Natural killer cell treated with Interleukin-12 subunit alpha and Interleukin-12 subunit beta and Interleukin-15 and Interleukin-18, amount 100 ng/mL, for 72 hours (primary cell): ENCODE results near the gene RIMKLA. TPM values are rescaled to one million over a fixed set of nuclear protein-coding genes. Genes with fewer than 3 reads are reported as not detected.
A peak's percentile ranks its signal among the peaks of the same experiment; 100 is the strongest.

Source experiments
- ATAC-seq, 2 donors: fragments of 150-1000 bp; cut with Tn5 transposase in 1 of 2; sonication (Bioruptor Pico), chemical (Tn5 transposase) in 1 of 2; 2 replicates each; pipeline ENCODE4 v1.10.0; 2021
- DNase-seq: peaks from one replicate; pipeline ENCODE4 v3.0.0; 2022; ENCODE audit warnings: low spot score
- H3K27ac Mint-ChIP-seq, 2 donors: 1 replicate in 1 of 2; 2 replicates in 1 of 2; pipeline ENCODE4 v1.8.0; 2022; ENCODE audit warnings: mixed read lengths in 2 of 2, mild to moderate bottlenecking in 1 of 2, moderate library complexity in 1 of 2
- H3K27me3 Mint-ChIP-seq, 2 donors: 1 replicate in 1 of 2; 2 replicates in 1 of 2; pipeline ENCODE4 v1.8.0; 2022; ENCODE audit warnings: mixed read lengths in 2 of 2
- H3K36me3 Mint-ChIP-seq: one replicate; pipeline ENCODE4 v1.8.0; 2022; ENCODE audit warnings: mixed read lengths
- H3K4me1 Mint-ChIP-seq, 2 donors: 1 replicate in 1 of 2; 2 replicates in 1 of 2; pipeline ENCODE4 v1.8.0; 2022; ENCODE audit warnings: low read depth in 2 of 2, mixed read lengths in 2 of 2, mild to moderate bottlenecking in 1 of 2
- H3K4me3 Mint-ChIP-seq: one replicate; pipeline ENCODE4 v1.8.0; 2022; ENCODE audit warnings: mixed read lengths
- H3K9me3 Mint-ChIP-seq: 2 replicates; pipeline ENCODE4 v1.8.0; 2022; ENCODE audit warnings: mixed read lengths
- total RNA-seq, 2 donors: library from RNA; stranded (reverse); gene quantifications; one replicate each; pipeline ENCODE4 v1.2.3, GENCODE V29; 2022

The RIMKLA gene
- total RNA-seq, 2 donors from 2014 or later: 0.98 to 8.8 TPM

- no peaks in the 10 kb centered on the region for H3K9me3 Mint-ChIP-seq
- no peak overlapping the region for H3K4me3 Mint-ChIP-seq
- peaks cover 4 to 29% of the 10 kb centered on the region in 2 donors for H3K27me3 Mint-ChIP-seq
- ATAC-seq (no peak), DNase-seq (no peak)
- no peaks in the 10 kb centered on the region for H3K36me3 Mint-ChIP-seq
- H3K27ac Mint-ChIP-seq: no peak overlapping the region
- peaks cover 0 to 5% of the 10 kb centered on the region in 2 donors for H3K4me1 Mint-ChIP-seq
These were observed 46.6 kb downstream of the RIMKLA start for GRCh38 chr1:42427240-42427639.

DNA sequence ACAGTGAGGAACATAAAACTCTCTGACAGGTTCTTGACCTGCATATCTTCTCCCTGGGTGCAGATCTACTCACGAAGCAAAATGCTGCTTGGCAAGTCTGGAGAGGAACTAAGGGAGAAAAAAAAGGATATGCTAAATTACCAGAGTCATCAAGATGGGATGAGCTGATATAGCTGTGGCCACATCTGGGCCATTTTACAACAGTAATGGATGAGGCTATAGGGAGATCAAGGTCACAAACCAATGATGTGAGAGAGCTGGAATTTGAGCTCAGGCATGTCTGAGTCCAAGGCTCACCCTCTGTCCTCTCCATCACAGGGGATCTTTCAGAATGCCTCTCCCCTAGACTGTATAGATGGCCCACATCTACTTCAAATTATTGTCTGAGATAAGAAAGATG is 49.0 kb downstream of the RIMKLA start:
- peaks cover 0 to 20% of the 10 kb centered on the region in 2 donors for H3K27me3 Mint-ChIP-seq
- no peak overlapping the region for H3K4me3 Mint-ChIP-seq
- H3K36me3 Mint-ChIP-seq: no peaks in the 10 kb centered on the region
- no peaks in the 10 kb centered on the region for H3K9me3 Mint-ChIP-seq
- H3K27ac Mint-ChIP-seq: no peak overlapping the region
- no peak for ATAC-seq
- H3K4me1 Mint-ChIP-seq: peaks cover 0 to 5% of the 10 kb centered on the region in 2 donors
- DNase-seq: no peak

DNA sequence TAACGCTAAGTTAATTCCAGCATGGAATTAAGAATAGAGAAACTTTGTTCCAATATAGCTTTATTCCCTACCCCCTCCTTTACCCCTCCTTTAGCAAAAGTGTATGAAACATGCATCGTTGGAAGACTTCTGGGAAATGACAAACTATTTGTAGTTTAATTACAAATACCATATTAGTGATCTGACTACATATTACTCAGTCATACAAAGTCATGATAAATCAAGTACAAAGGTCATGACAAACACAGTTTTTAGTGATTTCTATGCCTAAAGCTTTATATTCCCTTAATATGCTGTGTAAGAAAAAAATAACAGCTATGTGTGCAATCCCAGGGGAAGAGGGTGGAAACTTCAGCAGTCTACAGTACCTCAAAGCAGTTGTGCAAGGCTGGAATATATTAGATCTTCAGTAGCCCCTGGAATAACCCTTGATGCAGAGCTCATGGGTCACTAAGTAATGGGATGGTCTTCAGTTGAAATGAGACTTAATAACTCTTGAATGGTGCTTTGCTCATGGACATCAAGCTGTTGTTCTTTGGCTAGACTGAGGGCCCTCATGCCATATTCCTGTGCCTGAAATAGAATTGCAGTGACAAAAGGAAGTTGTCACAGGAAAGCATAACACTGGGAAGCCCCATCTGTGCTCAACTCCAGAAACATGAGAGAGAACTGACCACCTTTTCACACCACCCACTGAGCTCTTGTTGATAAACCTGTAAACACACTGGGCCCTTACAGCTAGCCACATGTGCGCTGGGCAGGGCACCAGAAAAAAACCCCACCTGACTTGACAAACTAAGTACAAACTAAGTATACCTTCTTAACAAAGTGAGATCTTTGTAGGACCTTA is 49.9 kb downstream of the RIMKLA start:
- no peaks in the 10 kb centered on the region for H3K36me3 Mint-ChIP-seq
- H3K4me3 Mint-ChIP-seq: no peak overlapping the region
- H3K9me3 Mint-ChIP-seq: no peaks in the 10 kb centered on the region
- no peak for ATAC-seq
- H3K27ac Mint-ChIP-seq: no peak overlapping the region
- DNase-seq: no peak
- H3K27me3 Mint-ChIP-seq: peaks cover 3 to 11% of the 10 kb centered on the region in 2 donors
- H3K4me1 Mint-ChIP-seq: peaks cover 0 to 5% of the 10 kb centered on the region in 2 donors

DNA sequence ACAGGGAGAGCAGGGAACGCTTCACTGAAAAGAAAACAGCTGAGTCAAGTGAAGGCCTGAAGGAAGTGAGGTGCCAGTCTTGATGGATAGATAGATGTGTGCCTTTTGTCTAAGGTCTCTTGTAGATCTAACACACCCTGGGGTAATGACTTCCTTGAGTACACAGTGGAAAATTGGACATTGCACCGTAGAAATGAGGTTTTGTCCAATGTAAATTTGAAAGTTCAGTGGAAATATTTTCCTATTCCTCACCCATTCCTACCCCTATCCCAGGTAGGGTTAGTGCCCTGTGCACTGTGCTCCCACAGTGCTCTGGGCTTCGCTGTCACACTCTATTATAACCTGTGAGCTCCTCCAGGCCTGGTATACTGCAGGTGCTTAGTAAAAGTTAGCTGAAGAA is 50.9 kb downstream of the RIMKLA start:
- peaks cover 0 to 5% of the 10 kb centered on the region in 2 donors for H3K4me1 Mint-ChIP-seq
- peaks cover 3 to 6% of the 10 kb centered on the region in 2 donors for H3K27me3 Mint-ChIP-seq
- H3K27ac Mint-ChIP-seq: no peak overlapping the region
- no peak for ATAC-seq
- no peak overlapping the region for H3K4me3 Mint-ChIP-seq
- no peaks in the 10 kb centered on the region for H3K9me3 Mint-ChIP-seq
- no peak for DNase-seq
- H3K36me3 Mint-ChIP-seq: no peaks in the 10 kb centered on the region

GRCh38 chr1:42432714-42433113 is 52.1 kb downstream of the RIMKLA start:
- H3K36me3 Mint-ChIP-seq: no peaks in the 10 kb centered on the region
- no peaks in the 10 kb centered on the region for H3K9me3 Mint-ChIP-seq
- peaks cover 3 to 8% of the 10 kb centered on the region in 2 donors for H3K27me3 Mint-ChIP-seq
- H3K27ac Mint-ChIP-seq: no peak overlapping the region
- peaks cover 5% of the 10 kb centered on the region in 2 donors for H3K4me1 Mint-ChIP-seq
- H3K4me3 Mint-ChIP-seq: no peak overlapping the region
- DNase-seq: no peak
- ATAC-seq: no peak

DNA sequence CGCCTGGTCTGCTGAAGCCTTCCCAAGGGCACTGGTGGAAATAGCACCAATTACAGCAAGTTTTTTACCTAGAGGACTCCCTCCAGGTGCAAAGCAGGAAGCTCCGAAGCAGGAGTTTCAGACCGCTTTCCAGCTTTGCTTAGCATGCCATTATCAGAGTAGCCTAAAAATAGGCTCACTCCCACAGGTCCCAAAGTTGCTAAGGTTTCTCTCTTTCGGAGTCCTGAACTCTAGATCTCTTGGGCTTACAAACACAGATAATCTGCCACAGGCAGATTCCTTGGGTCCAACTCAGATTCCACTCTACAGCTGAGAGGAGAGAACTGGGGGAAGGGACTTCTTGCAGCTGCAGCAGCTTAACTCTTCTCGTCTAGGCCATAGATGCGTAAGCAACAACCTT is 52.8 kb downstream of the RIMKLA start:
- no peak overlapping the region for H3K27ac Mint-ChIP-seq
- no peaks in the 10 kb centered on the region for H3K36me3 Mint-ChIP-seq
- no peak overlapping the region for H3K4me3 Mint-ChIP-seq
- DNase-seq (no peak), ATAC-seq (no peak)
- no peaks in the 10 kb centered on the region for H3K9me3 Mint-ChIP-seq
- peaks cover 8% of the 10 kb centered on the region in 2 donors for H3K27me3 Mint-ChIP-seq
- peaks cover 5% of the 10 kb centered on the region in 2 donors for H3K4me1 Mint-ChIP-seq

DNA sequence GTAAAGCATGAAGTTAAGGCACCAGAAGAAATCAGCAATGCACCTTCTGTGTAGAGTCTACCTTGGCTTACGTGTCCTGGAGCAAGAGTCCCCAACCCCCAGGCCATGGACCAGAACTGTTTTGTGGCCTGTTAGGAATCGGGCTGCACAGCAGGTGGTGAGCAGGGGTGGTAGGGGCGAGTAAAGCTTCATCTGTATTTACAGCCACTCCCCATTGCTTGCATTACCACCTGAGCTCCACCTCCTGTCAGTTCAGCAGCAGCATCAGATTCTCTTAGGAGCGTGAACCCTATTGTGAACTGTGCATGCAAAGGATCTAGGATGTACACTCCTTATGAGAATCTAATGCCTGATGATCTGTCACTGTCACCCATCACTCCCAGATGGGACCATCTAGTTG is 53.7 kb downstream of the RIMKLA start:
- no peak overlapping the region for H3K27ac Mint-ChIP-seq
- peaks cover 5% of the 10 kb centered on the region in 2 donors for H3K4me1 Mint-ChIP-seq
- H3K27me3 Mint-ChIP-seq: peaks cover 8 to 9% of the 10 kb centered on the region in 2 donors
- no peak for DNase-seq
- no peaks in the 10 kb centered on the region for H3K36me3 Mint-ChIP-seq
- ATAC-seq: no peak
- no peak overlapping the region for H3K4me3 Mint-ChIP-seq
- H3K9me3 Mint-ChIP-seq: no peaks in the 10 kb centered on the region

DNA sequence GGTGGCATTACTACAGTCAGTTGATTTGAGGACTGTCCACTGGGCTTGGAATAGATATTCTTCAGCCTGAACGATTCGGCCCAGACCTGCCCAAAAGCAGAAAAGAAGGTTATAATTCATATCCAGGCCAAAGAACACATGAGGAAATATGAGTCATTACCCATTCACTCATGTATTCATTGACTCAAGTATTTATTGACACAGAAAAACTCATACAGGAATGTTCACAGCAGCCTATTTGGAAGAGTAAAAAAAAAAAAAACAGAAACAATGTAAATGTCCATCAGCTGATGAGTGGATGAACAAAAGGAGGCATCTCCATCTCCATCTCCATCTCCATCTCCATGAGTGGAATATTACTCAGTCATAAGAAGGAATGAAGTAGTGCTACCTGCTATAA is 59.3 kb downstream of the RIMKLA start:
- no peak for ATAC-seq
- Mint-ChIP-seq H3K4me3 (no peak overlapping the region), H3K36me3 (no peaks in the 10 kb centered on the region), H3K4me1 (peaks cover 0 to 5% of the 10 kb centered on the region in 2 donors), H3K27ac (no peak overlapping the region), H3K27me3 (peaks cover 9 to 14% of the 10 kb centered on the region in 2 donors), H3K9me3 (no peaks in the 10 kb centered on the region)
- no peak for DNase-seq

GRCh38 chr1:42442662-42443061 is 62.1 kb downstream of the RIMKLA start:
- no peak for DNase-seq
- ATAC-seq: no peak
- Mint-ChIP-seq H3K4me3 (no peak overlapping the region), H3K27ac (no peak overlapping the region), H3K9me3 (no peaks in the 10 kb centered on the region), H3K4me1 (no peaks in the 10 kb centered on the region), H3K36me3 (no peaks in the 10 kb centered on the region), H3K27me3 (peaks cover 6 to 14% of the 10 kb centered on the region in 2 donors)

DNA sequence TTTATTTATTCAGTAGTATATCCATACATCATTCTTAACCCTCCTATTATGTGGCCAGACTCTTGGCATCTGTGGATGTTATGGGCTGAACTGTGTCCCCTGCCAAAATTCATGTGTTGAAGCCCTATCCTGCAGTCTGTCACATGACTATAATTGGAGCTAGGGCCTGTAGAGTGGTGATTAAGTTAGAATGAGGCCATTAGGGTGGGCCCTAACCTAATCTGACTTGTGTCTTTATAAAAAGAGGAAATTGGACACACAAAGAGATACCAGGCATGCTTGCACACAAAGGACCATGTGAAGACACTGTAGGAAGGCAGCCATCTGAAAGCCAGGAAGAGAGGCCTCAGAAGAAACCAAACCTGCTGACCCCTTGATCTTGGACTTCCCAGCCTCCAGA is 68.7 kb downstream of the RIMKLA start:
- Mint-ChIP-seq H3K27me3 (peaks cover 0 to 16% of the 10 kb centered on the region in 2 donors), H3K9me3 (no peaks in the 10 kb centered on the region), H3K36me3 (no peaks in the 10 kb centered on the region), H3K4me3 (no peak overlapping the region), H3K4me1 (no peaks in the 10 kb centered on the region), H3K27ac (no peak overlapping the region)
- no peak for ATAC-seq
- DNase-seq: no peak

GRCh38 chr1:42450061-42450460 is 69.5 kb downstream of the RIMKLA start:
- peak in 1 of 2 donors; percentile 60 for ATAC-seq
- H3K9me3 Mint-ChIP-seq: no peaks in the 10 kb centered on the region
- DNase-seq: no peak
- H3K4me1 Mint-ChIP-seq: peaks cover 0 to 1% of the 10 kb centered on the region in 2 donors
- no peak overlapping the region for H3K27ac Mint-ChIP-seq
- H3K4me3 Mint-ChIP-seq: no peak overlapping the region
- H3K36me3 Mint-ChIP-seq: no peaks in the 10 kb centered on the region
- peaks cover 0 to 16% of the 10 kb centered on the region in 2 donors for H3K27me3 Mint-ChIP-seq

DNA sequence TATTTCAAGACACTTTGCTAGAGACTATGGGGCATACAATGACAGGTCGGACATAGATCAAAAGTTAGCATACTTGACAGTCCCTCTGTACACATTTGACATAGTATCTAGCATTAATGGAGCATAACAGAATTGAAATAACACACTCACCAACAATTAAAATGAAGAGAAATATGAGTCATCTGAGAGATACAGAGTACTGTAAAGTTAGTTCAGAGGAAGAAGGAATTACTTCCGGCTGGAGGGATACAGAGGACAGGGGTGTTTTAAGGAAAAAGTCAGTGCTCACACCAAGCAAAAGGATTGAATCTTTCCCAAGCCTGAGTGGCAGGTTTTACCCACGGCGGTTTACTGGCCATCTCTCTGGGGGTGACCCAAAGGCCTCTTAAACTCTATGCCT is 72.8 kb downstream of the RIMKLA start:
- Mint-ChIP-seq H3K9me3 (no peaks in the 10 kb centered on the region), H3K4me1 (peaks cover 22 to 25% of the 10 kb centered on the region in 2 donors), H3K36me3 (peaks cover 13% of the 10 kb centered on the region), H3K4me3 (no peak overlapping the region), H3K27me3 (peaks cover 0 to 8% of the 10 kb centered on the region in 2 donors), H3K27ac (no peak overlapping the region)
- no peak for ATAC-seq
- DNase-seq: no peak

DNA sequence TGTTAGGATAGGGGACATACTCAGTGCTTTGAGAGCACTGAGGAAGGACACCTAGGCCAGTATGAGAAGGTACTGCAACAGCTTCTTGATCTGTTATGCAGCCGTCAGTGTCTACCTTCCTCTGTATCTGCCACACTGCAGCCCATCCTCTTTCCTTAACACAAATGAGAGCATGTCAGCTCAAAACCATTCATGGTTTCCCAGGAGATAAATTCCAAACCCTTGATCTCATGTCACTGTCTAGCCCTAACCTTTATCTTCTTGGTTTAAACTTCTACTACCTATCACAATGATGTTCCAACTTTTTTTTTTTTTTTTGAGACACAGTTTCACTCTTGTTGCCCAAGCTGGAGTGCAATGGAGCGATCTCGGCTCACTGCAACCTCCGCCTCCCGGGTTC is 73.8 kb downstream of the RIMKLA start:
- no peak for DNase-seq
- Mint-ChIP-seq H3K9me3 (no peaks in the 10 kb centered on the region), H3K36me3 (peaks cover 14% of the 10 kb centered on the region), H3K27me3 (peaks cover 0 to 8% of the 10 kb centered on the region in 2 donors), H3K27ac (peak overlapping the region in 1 of 2 donors; percentile 92), H3K4me3 (no peak overlapping the region), H3K4me1 (peaks cover 22 to 27% of the 10 kb centered on the region in 2 donors)
- ATAC-seq: no peak

DNA sequence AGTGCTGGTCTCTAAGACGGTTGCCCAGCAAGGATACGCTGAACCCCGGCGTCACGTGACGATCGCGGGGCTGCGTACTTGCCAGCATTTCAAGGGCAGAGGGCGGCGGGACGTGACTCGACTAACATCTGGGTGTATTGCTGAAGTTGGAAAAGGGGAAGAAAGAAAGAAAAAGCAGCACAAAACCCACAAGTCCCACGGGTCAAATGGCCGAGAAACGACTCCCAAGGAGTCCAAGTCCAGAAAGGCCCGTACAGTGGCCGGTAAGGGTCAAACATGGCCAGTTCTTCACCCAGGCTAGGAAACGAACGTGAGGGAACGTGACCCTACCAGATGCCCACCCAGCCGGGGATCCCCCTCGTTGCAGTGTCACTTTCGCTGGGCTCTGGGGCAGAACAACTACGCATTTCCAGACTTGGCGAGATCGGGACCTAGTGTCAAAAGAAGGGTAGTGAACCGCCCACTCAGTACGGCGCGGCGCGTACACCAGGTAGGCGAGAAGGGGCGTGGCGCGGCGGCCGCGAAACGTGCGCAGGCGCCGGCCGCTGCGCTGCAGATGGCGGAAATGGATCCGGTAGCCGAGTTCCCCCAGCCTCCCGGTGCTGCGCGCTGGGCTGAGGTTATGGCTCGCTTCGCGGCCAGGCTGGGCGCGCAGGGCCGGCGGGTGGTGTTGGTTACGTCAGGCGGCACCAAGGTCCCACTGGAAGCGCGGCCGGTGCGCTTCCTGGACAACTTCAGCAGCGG is 75.6 kb downstream of the RIMKLA start, which contains the start of the genes PPCS and ZMYND12:
PPCS (plus strand) TSS at position 534 of the 744 bp plus-strand sequence; CDS start at position 557, 23 bp downstream.
ZMYND12 (minus strand) TSS at position 13 of the 744 bp plus-strand sequence. CDS start 25 bp downstream, outside the sequence.
- peaks cover 26 to 31% of the 10 kb centered on the region in 2 donors for H3K4me1 Mint-ChIP-seq
- H3K27me3 Mint-ChIP-seq: peaks cover 0 to 5% of the 10 kb centered on the region in 2 donors
- peaks cover 18% of the 10 kb centered on the region for H3K36me3 Mint-ChIP-seq
- ATAC-seq (peak; percentile 93 to 95), DNase-seq (peak; percentile 91)
- H3K9me3 Mint-ChIP-seq: no peaks in the 10 kb centered on the region
- peak within 1 kb of the TSS; percentile 94 for H3K4me3 Mint-ChIP-seq
- peak within 1 kb of the TSS; percentile 92 to 96 for H3K27ac Mint-ChIP-seq
